Mesothelial cell of epicardium (in vitro differentiated cells): ENCODE data around the gene R3HDM2. TPM values are rescaled to one million over a fixed set of nuclear protein-coding genes. Genes with fewer than 3 reads are reported as not detected.

Source experiments
- DNase-seq, 2 experiments: peaks; one replicate each; pipeline ENCODE4 v3.0.0; 2021; ENCODE audit warnings: low spot score in 2 of 2; ENCODE audit not compliant: unreplicated experiment in 2 of 2
- H3K27ac Mint-ChIP-seq: 2 replicates; pipeline ENCODE4 v1.8.0; 2021; ENCODE audit warnings: mixed read lengths
- H3K27me3 Mint-ChIP-seq: 2 replicates; pipeline ENCODE4 v1.8.0; 2021; ENCODE audit warnings: low read depth, mixed read lengths
- H3K36me3 Mint-ChIP-seq: 2 replicates; pipeline ENCODE4 v1.8.0; 2021; ENCODE audit warnings: mixed read lengths
- H3K4me1 Mint-ChIP-seq: 2 replicates; pipeline ENCODE4 v1.8.0; 2021; ENCODE audit warnings: mixed read lengths
- H3K4me3 Mint-ChIP-seq: 2 replicates; pipeline ENCODE4 v1.8.0; 2021; ENCODE audit warnings: mild to moderate bottlenecking, moderate library complexity, mixed read lengths
- H3K9me3 Mint-ChIP-seq: 2 replicates; pipeline ENCODE4 v1.8.0; 2021; ENCODE audit warnings: mixed read lengths
- CTCF ChIP-seq: fragments of 200-600 bp; sonication (generic); IDR thresholded peaks from one replicate; pipeline ENCODE4 v1.5.0; 2021; ENCODE audit warnings: antibody characterized with exemption; ENCODE audit not compliant: unreplicated experiment
- total RNA-seq: library from RNA; stranded (reverse); gene quantifications from 3 replicates; pipeline ENCODE4 v1.2.1, GENCODE V29; 2021

Gene R3HDM2
- total RNA-seq, 1 donor from 2014 or later = 111 TPM

GRCh38 chr12:57235017-57235727 is 195.7 kb downstream of the R3HDM2 start:
- Mint-ChIP-seq H3K36me3 (peaks cover 26% of the 10 kb centered on the region), H3K27me3 (peaks cover 58% of the 10 kb centered on the region), H3K4me1 (peaks cover 30% of the 10 kb centered on the region), H3K27ac (no peak overlapping the region), H3K4me3 (no peak overlapping the region), H3K9me3 (no peaks in the 10 kb centered on the region)
- no peak for DNase-seq
- no peak for TF ChIP-seq CTCF

GRCh38 chr12:57234571-57235016 is 196.2 kb downstream of the R3HDM2 start:
- H3K36me3 Mint-ChIP-seq = peaks cover 26% of the 10 kb centered on the region
- peaks cover 32% of the 10 kb centered on the region for H3K4me1 Mint-ChIP-seq
- no peak for TF ChIP-seq CTCF
- H3K27ac Mint-ChIP-seq = no peak overlapping the region
- H3K9me3 Mint-ChIP-seq = no peaks in the 10 kb centered on the region
- peaks cover 52% of the 10 kb centered on the region for H3K27me3 Mint-ChIP-seq
- H3K4me3 Mint-ChIP-seq = no peak overlapping the region
- DNase-seq = no peak

GRCh38 chr12:57234233-57234570 is 196.6 kb downstream of the R3HDM2 start:
- peaks cover 32% of the 10 kb centered on the region for H3K4me1 Mint-ChIP-seq
- no peak for DNase-seq
- H3K9me3 Mint-ChIP-seq = no peaks in the 10 kb centered on the region
- peaks cover 26% of the 10 kb centered on the region for H3K36me3 Mint-ChIP-seq
- no peak overlapping the region for H3K27ac Mint-ChIP-seq
- H3K27me3 Mint-ChIP-seq = peaks cover 51% of the 10 kb centered on the region
- no peak for TF ChIP-seq CTCF
- no peak overlapping the region for H3K4me3 Mint-ChIP-seq

- no peak overlapping the region for H3K27ac Mint-ChIP-seq
- DNase-seq = no peak
- no peaks in the 10 kb centered on the region for H3K9me3 Mint-ChIP-seq
- peaks cover 28% of the 10 kb centered on the region for H3K4me1 Mint-ChIP-seq
- H3K4me3 Mint-ChIP-seq = no peak overlapping the region
- H3K36me3 Mint-ChIP-seq = peaks cover 26% of the 10 kb centered on the region
- H3K27me3 Mint-ChIP-seq = peaks cover 45% of the 10 kb centered on the region
- no peak for TF ChIP-seq CTCF
Measured at GRCh38 chr12:57233357-57234232, 197.2 kb downstream of the R3HDM2 start.

GRCh38 chr12:57232156-57232756 is 198.6 kb downstream of the R3HDM2 start:
- Mint-ChIP-seq H3K27ac (no peak overlapping the region), H3K36me3 (peaks cover 26% of the 10 kb centered on the region), H3K4me3 (no peak overlapping the region), H3K27me3 (peaks cover 39% of the 10 kb centered on the region), H3K9me3 (no peaks in the 10 kb centered on the region), H3K4me1 (peaks cover 26% of the 10 kb centered on the region)
- no peak for DNase-seq
- no peak for TF ChIP-seq CTCF
